Karpas-422 (cell line): Measurements from ENCODE around the gene MCAM. TPM values are rescaled to one million over a fixed set of nuclear protein-coding genes. Genes with fewer than 3 reads are reported as not detected.

Experiments used
- DNase-seq: peaks from one replicate; pipeline ENCODE4 v3.0.0-alpha.2; 2015
- H2AFZ ChIP-seq: fragments of 200-600 bp; sonication (generic); 2 replicates; pipeline ENCODE4 v1.6.1; 2014; ENCODE audit warnings: antibody characterized with exemption, low read length, mixed read lengths
- H3K27ac ChIP-seq: fragments of 200-600 bp; sonication (generic); 2 replicates; pipeline ENCODE4 v1.5.1; 2014; ENCODE audit warnings: mild to moderate bottlenecking, low read length, moderate library complexity
- H3K27me3 ChIP-seq: fragments of 200-600 bp; sonication (generic); 2 replicates; pipeline ENCODE4 v1.6.1; 2014; ENCODE audit warnings: low read length, mixed read lengths
- H3K36me3 ChIP-seq: fragments of 200-600 bp; sonication (generic); 2 replicates; pipeline ENCODE4 v1.6.1; 2014; ENCODE audit warnings: low read length, mixed read lengths; ENCODE audit not compliant: insufficient read depth
- H3K4me1 ChIP-seq: fragments of 200-600 bp; sonication (generic); 2 replicates; pipeline ENCODE4 v1.6.1; 2014; ENCODE audit warnings: mild to moderate bottlenecking, low read length, mixed read lengths
- H3K4me2 ChIP-seq: fragments of 200-600 bp; sonication (generic); 2 replicates; pipeline ENCODE4 v1.6.1; 2014; ENCODE audit warnings: low read length, low read depth, mild to moderate bottlenecking; ENCODE audit not compliant: poor library complexity, severe bottlenecking
- H3K4me3 ChIP-seq: fragments of 200-600 bp; sonication (generic); 2 replicates; pipeline ENCODE4 v1.5.1; 2014; ENCODE audit warnings: mild to moderate bottlenecking, antibody characterized with exemption, low read length, mixed read lengths
- H3K79me2 ChIP-seq: fragments of 200-600 bp; sonication (generic); 2 replicates; pipeline ENCODE4 v1.6.1; 2014; ENCODE audit warnings: mild to moderate bottlenecking, low read length, mixed read lengths
- H3K9ac ChIP-seq: fragments of 200-600 bp; sonication (generic); 2 replicates; pipeline ENCODE4 v1.6.0; 2014; ENCODE audit warnings: low read length
- H3K9me2 ChIP-seq: fragments of 200-600 bp; sonication (generic), shearing (Covaris generic); replicated peaks from 2 replicates; pipeline ENCODE4 v1.6.0; 2014; ENCODE audit warnings: mild to moderate bottlenecking, low read length, moderate library complexity; ENCODE audit not compliant: insufficient read depth
- H3K9me3 ChIP-seq: fragments of 300-700, 200-600 bp; sonication (generic); 2 replicates; pipeline ENCODE4 v1.6.1; 2014; ENCODE audit warnings: low read length, mixed read lengths
- H4K20me1 ChIP-seq: fragments of 200-600 bp; sonication (generic); 2 replicates; pipeline ENCODE4 v1.6.1; 2014; ENCODE audit warnings: mild to moderate bottlenecking, antibody characterized with exemption, low read length, low read depth; ENCODE audit not compliant: insufficient read depth
- small RNA-seq: library from RNA; depleted of rRNA; stranded (forward); fragments of <200 nt; gene quantifications from one replicate; pipeline ENCODE3, GENCODE V24; 2014
- total RNA-seq: library from RNA; depleted of rRNA; stranded (reverse); fragments of >200 nt; shearing (Covaris generic); gene quantifications from 2 replicates; pipeline ENCODE4 v1.2.3, GENCODE V29; 2014; ENCODE audit warnings: low replicate concordance; rRNA removed

MCAM gene
- total RNA-seq, 1 experiment from 2014 or later = 2.0 TPM

DNA sequence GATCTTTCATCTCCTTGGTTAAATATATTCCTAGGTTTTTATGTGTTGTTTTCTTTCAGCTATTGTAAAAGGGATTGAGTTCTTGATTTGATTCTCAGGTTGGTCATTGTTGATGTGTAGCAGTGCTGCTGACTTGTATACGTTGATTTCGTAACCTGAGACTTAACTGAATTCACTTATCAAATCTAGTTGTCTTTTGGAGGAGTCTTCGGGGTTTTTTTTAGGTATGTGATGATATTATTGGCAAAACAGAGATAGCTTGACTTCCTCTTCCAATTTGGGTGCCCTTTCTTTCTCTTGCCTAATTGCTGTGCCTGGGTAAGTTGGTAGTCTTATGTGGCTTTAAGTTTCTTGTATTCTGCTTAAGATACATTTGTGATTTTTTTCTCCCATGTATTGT is 57.9 kb downstream of the MCAM start:
- Histone ChIP-seq H2AFZ (no peak overlapping the region), H3K9ac (peak overlapping the region; percentile 52), H3K9me3 (no peaks in the 10 kb centered on the region), H3K36me3 (no peaks in the 10 kb centered on the region), H3K27ac (peak overlapping the region; percentile 90), H3K9me2 (no peaks in the 10 kb centered on the region), H4K20me1 (no peaks in the 10 kb centered on the region), H3K27me3 (no peaks in the 10 kb centered on the region), H3K4me2 (peak overlapping the region; percentile 76), H3K4me3 (peak overlapping the region; percentile 53), H3K4me1 (peaks cover 58% of the 10 kb centered on the region), H3K79me2 (peaks cover 80% of the 10 kb centered on the region)
- DNase-seq = peak; percentile 57

Small RNA genes lying within 50 kb of the gene (small RNA-seq; reads per million reads assigned to genes)
- gene RF01225 (not detected), gene RNU6-262P (0.16 reads per million)

Other genes starting within 250 kb of the MCAM start
- gene VPS11, start 249.3 kb downstream of the MCAM start, total RNA-seq = 19.2 and 25.5 TPM in 2 replicates
- gene HMBS, start 232.2 kb downstream of the MCAM start, total RNA-seq = 7.5 and 12.7 TPM in 2 replicates
- gene DPAGT1, start 215.3 kb downstream of the MCAM start, total RNA-seq = 10.0 and 27.3 TPM in 2 replicates
- gene C2CD2L, start 209.8 kb downstream of the MCAM start, total RNA-seq = 10.1 and 11.9 TPM in 2 replicates
- 16.3 and 22.4 TPM in 2 replicates for gene HINFP, start 195.6 kb downstream of the MCAM start, total RNA-seq
- not detected in 2 replicates for gene ABCG4, start 168.1 kb downstream of the MCAM start, total RNA-seq
- 2.7 and 7.5 TPM in 2 replicates for gene NLRX1, start 148.4 kb downstream of the MCAM start, total RNA-seq
- not detected in 2 replicates for gene NHERF4, start 131.7 kb downstream of the MCAM start, total RNA-seq
- gene CBL, start 110.8 kb downstream of the MCAM start, total RNA-seq = 18.0 and 34.0 TPM in 2 replicates
- gene RNF26, start 17.4 kb upstream of the MCAM start, total RNA-seq = 3.9 and 8.8 TPM in 2 replicates
- gene C1QTNF5, start 23.8 kb upstream of the MCAM start, total RNA-seq = not detected in 2 replicates
- gene MFRP, start 29.6 kb upstream of the MCAM start, total RNA-seq = not detected in 2 replicates
- gene USP2, start 64.6 kb upstream of the MCAM start, total RNA-seq = 15.4 and 16.9 TPM in 2 replicates
- not detected in 2 replicates for gene THY1, start 106.0 kb upstream of the MCAM start, total RNA-seq